Measurements from ENCODE around the gene SIDT2.
"Not testable (repeated sequence)": the region's sequence is repeated elsewhere in the genome, so short reads cannot be mapped to it uniquely, and the experiment has no call there.

Gene SIDT2

DNA sequence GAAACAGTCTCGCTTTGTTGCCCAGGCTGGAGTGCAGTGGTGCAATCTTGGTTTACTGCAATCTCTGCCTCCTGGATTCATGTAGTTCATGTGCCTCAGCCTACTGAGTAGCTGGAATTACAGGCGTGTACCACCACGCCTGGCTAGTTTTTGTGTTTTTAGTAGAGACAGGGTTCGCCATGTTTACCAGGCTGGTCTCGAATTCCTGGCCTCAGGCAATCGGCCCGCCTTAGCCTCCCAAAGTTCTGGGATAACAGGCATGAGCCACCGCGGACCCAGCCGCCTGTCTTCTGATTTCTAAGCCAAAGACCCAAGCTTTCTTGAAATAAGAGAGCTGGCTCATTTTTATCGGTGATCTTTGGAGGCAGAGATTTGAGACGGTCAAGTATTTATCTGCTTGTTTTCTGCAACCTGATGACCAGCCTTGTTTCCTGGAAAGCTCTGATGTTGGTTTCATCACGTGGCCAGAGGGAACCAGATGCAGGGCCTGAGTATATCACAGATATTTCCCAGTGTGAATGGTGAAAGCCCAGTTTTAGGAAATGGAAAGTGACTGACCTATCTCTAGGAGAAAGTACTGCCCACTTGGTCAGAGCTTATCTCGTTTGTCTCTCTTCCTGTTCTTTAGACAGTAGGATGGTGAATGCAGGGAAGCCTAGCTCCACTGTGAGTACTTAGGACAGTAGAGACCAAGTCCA lies 5.7 kb upstream of the SIDT2 start:
- no peak for DNase-seq (ENCODE audit: low read depth in 2 of 2)

DNA sequence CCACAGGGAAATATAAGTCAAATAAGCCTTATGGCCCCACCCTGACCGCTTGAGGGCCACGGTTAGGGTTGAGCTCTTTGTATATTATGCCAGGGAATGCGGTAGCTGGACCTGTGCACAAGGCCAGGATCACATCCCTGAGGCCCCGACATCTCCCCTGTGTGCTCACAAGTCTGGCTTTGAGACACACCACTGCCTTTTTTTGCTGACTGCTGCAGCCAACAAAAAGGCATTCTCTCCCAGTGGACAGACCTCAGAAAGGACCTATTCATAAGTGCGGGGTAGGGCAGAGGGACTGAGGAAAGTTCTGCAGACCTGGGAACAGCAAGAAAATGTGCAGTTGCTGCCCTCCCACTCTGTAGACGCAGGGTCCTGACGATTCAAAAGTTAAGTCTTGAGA lies 3.4 kb upstream of the SIDT2 start:
- DNase-seq (ENCODE audit: low read depth in 2 of 2) = no peak

DNA sequence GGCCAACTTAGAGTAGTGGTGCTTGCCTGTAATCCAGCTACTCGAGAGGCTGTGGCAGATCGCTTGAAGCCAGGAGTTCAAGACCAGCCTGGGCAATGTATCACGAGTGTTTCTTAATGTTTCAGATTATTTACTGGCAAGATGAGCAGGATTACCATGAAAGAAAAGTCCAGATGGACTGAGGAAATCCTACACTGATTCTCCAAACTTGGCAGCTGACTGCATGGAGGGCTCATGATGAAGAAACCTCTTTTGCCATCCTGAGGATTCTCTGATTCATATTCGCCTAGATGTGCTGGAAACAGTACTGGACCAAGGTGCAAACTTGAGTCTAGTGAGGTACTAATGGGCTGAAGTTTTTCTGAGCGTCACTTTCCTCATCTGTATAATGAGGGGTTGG lies 2.8 kb upstream of the SIDT2 start:
- no peak for DNase-seq (ENCODE audit: low read depth in 2 of 2)

DNA sequence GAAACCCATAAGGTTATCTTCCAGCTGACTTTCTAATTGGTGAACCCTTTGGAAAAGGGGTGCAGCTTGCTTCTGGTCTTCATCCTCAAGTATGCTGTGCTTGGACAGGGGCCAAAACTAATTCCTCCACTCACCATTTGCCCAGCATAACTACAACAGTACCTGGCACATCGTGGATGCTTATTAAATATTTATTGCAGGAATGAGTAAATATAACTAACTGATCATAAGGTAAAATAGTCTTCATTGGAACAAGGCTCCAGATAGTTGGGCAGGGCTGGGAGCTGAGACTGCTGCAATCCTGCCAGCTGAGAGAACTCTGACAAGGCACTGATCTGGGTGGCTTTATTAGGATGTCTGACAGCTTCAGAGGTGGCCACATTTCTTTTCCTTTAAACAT lies 2.4 kb upstream of the SIDT2 start:
- DNase-seq (ENCODE audit: low read depth in 2 of 2) = no peak

DNA sequence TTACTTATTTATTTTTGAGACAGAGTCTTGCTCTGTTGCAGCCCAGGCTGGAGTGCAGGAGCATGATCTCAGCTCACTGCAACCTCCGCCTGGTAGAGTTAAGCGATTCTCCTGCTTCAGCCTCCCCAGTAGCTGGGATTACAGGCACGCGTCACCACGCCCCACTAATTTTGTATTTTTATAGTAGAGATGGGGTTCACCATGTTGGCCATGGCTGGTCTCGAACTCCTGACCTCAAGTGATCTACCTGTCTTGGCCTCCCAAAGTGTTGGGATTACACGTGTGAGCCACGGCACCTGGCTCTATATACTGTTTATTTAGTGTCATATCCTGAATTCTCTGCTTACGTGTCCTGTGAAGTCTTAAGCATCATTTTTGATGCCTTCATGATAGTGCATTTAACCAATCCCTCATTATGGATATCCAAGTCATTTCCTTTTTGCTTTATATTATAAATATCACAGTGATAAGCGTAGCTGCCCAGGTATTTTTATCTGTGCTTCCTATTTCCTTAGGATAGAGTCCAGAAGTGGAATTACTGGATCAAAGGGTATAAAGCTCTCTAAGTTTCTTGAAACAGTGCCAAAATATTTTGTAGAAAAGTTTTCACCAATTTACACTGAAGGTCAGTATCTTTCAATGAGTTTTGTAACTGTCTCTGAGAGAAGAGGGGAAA lies 871 bp upstream of the SIDT2 start:
- DNase-seq (ENCODE audit: low read depth in 2 of 2) = no peak

DNA sequence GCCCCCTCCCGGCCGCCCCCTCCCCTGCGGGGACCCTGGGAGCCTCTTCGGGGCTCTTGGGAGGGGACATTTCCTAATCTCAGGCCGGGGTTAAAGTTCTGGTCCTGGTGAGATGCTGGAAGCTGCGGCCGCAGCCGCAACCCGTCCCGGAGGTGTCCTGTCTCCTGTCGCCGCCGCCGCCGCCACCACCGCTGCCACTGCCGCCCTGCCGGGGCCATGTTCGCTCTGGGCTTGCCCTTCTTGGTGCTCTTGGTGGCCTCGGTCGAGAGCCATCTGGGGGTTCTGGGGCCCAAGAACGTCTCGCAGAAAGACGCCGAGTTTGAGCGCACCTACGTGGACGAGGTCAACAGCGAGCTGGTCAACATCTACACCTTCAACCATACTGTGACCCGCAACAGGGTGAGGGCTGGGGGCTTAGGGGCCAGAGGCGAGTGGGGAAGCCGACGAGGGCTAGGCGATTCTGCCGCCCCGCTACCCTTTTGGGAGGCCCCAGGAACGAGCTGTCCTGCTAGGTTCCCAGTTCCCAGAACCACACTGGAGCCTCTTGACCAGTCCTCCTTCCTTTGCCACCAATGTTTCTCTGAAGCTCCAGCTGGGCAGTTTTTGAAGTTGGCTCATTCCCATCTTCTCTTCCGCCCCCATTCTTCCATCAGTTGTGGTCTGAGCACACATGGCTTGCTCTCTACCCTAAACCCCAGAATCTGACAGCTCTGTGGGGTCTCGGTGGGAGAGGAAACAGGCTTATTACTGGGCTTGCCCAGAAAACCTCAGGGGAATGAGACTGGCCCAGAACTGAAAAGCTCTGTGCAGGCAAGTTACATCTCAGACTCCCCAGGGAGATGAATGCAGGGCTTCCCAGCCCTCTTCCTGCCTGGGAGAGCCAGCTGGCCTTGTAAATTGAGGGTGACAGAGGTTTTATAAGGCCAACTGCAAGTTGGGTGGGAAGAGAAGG lies 781 bp downstream of the SIDT2 start:
- DNase-seq (ENCODE audit: low read depth in 2 of 2) = no peak

DNA sequence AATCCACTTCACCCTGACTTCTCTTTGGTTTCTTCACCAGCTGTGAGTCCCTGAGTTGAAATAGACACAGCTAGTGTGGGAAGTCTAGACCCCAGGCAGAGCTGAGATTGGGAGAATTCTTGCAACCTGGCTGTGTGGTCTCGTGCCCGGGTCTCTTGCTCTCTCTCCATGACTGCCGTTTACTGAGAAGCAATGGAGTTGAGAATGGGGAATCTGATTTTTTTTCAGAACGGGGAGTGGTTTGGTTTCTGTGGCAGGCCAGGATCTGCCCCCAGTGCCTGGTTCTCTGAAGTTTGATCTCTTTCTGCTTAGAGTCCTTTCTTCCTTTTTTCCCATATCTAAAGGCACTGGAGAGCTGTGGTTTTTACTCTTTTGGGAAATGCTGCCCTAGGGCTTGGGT lies 1.5 kb downstream of the SIDT2 start:
- no peak for DNase-seq (ENCODE audit: low read depth in 2 of 2)

DNA sequence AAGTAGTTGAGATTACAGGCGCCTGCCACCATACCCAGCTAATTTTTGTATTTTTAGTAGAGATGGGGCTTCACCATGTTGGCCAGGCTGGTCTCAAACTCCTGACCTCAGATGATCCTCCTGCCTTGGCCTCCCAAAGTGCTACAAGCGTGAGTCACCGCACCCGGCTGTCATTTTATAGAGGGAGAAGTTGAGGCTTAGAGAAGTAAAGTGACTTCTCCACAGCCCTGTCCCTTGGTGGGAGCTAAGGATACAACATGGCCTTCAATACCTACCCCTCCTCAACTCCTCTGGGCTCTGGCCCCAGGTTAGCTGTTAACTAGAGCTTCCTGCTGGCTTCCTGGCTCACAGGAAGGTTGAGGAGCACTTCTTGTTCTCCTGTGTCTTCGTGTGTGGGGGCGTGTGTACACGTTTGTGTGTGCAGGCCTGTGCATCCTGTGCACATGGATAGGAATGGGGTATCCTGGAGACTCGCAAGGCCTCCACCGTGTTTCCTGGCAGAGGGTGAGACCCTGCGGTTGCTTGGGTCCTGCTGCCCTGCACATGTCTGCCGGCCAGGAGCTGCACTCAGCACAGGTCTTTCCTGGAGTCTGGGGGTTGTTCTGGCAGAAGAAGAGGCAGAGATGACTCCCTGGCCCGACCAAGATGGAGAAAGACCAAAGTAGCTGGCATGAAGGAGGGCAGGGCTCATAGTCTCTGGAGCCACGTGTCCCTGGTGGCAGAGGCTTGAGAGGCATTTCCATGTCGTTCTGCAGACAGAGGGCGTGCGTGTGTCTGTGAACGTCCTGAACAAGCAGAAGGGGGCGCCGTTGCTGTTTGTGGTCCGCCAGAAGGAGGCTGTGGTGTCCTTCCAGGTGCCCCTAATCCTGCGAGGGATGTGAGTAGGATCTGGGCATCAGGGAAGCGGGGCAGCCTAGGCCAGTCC lies 2.4 kb downstream of the SIDT2 start:
- DNase-seq (ENCODE audit: low read depth in 2 of 2) = no peak

DNA sequence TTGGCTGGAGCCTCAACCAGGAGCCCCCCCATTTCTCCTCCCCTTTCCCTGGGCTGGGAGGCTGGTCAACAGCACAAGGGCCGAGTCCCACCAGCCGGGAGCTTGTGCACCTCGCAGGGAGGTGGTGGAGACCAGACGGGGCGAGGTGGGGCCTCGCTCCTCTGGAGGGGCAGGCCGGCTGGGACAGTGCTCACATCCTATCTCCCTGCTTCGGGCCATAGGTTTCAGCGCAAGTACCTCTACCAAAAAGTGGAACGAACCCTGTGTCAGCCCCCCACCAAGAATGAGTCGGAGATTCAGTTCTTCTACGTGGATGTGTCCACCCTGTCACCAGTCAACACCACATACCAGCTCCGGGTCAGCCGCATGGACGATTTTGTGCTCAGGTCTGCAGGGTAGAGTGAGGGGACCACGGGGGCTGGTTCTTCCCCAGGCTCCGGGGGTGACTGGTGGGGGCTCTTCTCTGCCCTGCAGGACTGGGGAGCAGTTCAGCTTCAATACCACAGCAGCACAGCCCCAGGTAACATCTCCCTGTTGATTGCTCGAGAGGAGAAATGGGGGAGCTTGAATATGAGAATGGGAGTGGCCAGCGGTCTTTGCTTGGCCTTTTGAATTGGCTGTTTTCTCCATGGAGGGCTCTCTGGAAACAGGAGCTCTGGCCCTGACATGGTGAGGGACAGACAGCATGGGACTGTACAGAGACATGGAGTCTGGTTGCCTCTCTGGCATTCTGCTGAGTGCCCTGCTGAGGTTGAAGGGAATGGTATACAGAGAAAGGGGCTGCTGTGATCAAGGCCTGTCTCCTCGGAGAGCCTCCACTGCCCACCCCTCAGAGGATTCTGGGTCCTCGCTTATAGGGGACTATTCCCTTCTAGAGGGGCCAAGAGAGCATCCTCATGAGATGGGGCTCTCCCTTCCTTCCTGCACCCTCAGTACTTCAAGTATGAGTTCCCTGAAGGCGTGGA lies 3.3 kb downstream of the SIDT2 start:
- no peak for DNase-seq (ENCODE audit: low read depth in 2 of 2)

DNA sequence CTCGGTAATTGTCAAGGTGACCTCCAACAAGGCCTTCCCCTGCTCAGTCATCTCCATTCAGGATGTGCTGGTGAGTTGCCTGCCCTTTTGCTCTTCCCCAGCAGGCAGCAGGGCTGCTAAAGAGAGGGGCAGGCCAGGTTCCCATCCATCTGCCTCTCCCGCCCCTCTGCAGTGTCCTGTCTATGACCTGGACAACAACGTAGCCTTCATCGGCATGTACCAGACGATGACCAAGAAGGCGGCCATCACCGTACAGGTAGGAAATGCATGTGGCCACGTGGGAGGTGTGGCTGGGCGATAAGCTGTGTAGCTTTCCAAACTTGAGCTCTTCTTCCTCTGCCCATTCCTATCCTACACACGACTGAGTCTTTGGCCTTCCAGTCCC lies 4.0 kb downstream of the SIDT2 start:
- no peak for DNase-seq (ENCODE audit: low read depth in 2 of 2)

DNA sequence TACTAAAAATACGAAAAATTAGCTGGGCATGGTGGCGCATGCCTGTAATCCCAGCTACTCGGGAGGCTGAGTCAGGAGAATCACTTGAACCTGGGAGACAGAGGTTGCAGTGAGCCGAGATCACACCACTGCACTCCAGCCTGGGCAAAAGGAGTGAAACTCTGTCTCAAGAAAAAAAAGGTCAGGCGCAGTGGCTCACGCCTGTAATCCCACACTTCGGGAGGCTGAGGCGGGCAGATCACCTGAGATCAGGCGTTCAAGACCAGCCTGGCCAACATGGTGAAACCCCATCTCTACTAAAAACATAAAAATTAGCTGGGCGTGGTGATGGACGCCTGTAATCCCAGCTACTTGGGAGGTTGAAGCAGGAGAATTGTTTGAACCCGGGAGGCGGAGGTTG lies 4.6 kb downstream of the SIDT2 start:
- not testable (repeated sequence) for DNase-seq (ENCODE audit: low read depth in 2 of 2)

DNA sequence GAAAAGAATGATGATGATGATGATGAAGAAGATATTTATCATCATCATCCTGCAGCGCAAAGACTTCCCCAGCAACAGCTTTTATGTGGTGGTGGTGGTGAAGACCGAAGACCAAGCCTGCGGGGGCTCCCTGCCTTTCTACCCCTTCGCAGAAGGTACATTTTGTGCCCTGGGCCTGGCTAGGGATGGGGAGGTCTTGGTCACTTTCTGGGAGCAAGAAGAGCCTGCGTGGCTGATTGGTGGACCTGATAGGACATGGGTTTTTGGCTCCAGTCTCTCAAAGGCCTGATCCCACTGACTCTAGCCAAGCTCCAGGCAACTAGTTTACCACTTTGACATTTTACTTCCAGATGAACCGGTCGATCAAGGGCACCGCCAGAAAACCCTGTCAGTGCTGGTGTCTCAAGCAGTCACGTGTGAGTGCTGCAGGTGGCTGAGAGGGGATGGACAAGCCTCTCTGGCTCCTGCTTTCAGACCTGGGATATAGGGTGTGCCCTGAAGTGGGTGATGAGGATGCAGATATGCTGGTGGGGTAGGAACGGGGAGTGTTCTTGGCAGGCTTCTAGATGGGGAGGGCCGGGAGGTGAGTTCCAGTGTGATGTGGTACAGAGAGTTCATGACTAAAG lies 5.3 kb downstream of the SIDT2 start:
- no peak for DNase-seq (ENCODE audit: low read depth in 2 of 2)

DNA sequence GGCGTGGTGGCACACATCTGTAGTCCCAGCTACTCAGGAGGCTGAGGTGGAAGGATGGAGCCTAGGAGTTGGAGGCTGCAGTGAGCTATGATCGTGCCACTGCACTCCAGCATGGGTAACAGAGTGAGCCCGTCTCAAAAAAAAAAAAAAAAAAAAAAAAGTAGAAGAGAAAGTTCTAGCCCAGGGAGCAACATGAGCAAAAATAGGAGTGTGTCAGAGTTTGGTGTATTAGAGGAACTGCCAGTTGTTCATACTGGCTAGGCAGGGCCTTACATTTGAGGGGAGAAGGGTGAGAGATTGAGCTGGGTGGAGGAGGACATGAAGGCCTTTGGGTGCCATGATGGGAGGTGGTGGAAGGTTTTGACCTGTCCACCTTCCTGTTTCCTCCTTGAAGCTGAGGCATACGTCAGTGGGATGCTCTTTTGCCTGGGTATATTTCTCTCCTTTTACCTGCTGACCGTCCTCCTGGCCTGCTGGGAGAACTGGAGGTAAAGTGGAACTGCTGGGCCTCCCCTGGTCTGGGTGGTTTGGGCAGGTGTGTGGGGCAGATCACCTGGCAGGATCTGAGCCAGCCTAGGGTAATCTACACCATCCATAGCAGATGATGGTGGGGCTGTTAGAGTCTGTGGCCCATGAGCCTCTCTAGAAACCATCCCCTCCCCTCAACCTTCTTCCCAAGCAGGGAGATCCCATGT lies 7.3 kb downstream of the SIDT2 start:
- no peak for DNase-seq (ENCODE audit: low read depth in 2 of 2)

DNA sequence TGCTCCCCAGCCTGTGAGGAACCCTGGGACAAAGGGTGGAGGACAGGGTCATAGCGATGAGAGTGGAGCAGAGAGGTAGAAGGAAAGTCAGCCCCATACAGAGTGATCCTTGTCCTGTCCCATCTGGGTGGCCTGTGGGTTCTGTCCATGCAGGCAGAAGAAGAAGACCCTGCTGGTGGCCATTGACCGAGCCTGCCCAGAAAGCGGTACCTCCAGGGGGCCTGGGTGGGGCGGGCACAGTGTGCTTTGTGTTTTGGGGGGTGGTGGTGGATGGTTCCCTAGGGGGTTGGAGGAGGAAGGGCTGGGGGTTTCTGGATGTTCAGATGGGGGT lies 7.9 kb downstream of the SIDT2 start:
- DNase-seq (ENCODE audit: low read depth in 2 of 2) = no peak

DNA sequence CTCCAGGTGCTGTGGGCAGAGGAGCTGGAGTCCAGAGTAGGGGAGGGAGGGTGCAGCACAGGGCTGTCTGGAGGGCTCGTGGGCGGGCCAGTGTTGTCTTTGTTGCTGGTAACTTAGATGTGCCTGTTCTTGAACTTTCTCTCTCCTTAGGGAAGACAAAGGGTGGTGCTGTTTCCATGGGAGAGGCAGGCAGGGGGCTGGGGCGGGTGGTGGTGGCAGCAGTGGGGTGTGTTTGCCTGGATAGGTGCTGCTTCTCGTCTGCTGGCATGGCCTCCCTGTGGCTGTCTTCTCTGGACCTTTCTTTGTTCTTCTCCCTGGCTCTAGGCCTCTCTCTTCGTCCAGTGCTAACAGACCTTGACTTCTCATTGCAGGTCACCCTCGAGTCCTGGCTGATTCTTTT lies 8.5 kb downstream of the SIDT2 start:
- DNase-seq (ENCODE audit: low read depth in 2 of 2) = no peak

DNA sequence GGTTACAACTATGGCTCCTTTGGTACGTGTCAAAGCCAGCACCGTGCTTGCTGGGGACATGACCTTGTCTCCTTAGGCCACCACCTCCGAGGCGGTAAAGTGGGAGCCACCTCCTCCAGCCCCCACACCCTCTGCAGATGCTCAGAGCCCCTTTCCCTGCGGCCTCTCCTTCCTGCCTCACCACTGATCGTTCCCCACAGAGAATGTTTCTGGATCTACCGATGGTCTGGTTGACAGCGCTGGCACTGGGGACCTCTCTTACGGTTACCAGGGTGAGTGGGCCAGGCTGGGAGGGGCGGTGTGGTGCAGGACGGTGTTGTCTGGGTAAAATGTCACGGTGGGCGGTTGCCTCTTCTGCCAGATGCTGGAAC lies 8.9 kb downstream of the SIDT2 start:
- DNase-seq (ENCODE audit: low read depth in 2 of 2) = no peak

DNA sequence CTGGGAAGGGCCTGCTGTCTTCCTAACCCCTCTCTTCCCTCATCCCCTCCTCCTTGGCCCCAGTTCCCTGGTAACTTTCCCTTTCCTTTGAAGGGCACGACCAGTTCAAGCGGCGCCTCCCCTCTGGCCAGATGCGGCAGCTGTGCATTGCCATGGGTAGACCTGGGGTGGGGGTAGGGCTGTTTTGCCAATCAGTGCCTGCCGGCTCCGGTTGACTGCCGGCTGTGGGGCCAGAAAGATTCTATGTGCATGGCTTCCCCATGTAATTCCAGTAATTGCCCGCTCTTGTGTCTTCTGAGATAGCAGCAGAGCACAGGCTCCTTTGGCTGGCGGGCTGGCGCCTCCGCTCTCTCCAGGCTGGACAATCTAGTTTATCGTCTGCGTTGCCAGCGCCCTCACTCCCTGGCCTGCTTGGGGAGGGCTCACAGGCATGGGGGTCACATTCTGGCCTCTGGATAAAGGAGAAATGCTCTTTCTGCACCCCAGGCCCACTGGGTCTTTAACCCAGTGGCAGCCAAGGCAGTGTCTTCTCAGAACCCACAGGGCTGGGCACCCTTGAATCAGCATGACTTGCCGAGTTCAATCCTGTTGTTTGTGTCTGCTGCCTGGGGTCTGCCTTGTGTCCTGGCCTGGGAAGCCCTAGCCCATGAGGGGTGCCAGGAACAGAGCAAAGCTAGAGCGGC lies 9.4 kb downstream of the SIDT2 start:
- DNase-seq (ENCODE audit: low read depth in 2 of 2) = no peak

DNA sequence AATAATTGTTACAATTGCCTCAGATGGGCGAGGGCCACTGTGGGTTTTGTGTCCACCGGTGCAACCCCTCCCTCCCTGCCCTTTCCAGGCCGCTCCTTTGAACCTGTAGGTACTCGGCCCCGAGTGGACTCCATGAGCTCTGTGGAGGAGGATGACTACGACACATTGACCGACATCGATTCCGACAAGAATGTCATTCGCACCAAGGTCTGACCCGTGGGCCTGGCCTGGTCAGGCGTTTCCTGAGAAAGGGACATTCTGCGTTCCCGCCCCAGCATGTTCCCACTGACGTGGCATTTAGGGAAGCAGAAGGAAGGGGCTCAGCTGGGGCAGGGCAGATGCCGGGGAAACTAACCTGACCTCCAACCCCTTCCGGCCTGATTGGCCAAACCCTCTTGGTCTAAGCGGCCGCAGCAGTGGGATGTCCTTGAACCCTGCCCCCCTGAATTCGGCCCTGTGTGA lies 10.1 kb downstream of the SIDT2 start:
- no peak for DNase-seq (ENCODE audit: low read depth in 2 of 2)

All from fibroblast of skin of left biceps (primary cell).